ENCODE data around the gene DMBT1. TPM values are rescaled to one million over a fixed set of nuclear protein-coding genes. Genes with fewer than 3 reads are reported as not detected.

DMBT1 gene
- total RNA-seq, 1 donor from 2014 or later = not detected

- intact Hi-C loops (cut with micrococcal nuclease) = loop anchor here (5.0 kb wide), 1 partner anchor 911 kb away; no protein-coding TSS in a partner anchor
- H3K36me3 Mint-ChIP-seq (ENCODE audit: low read depth) = no peaks in the 10 kb centered on the region
- H3K27ac Mint-ChIP-seq = no peak overlapping the region
- no peaks in the 10 kb centered on the region for H3K9me3 Mint-ChIP-seq
- H3K27me3 Mint-ChIP-seq (ENCODE audit: low read depth) = no peaks in the 10 kb centered on the region
- H3K4me3 Mint-ChIP-seq (ENCODE audit: low read depth) = no peak overlapping the region
- H3K4me1 Mint-ChIP-seq (ENCODE audit: low read depth) = no peaks in the 10 kb centered on the region
- no peak for DNase-seq (ENCODE audit: low spot score)
These were observed 86.2 kb downstream of the DMBT1 start for GRCh38 chr10:122646511-122647382.

GRCh38 chr10:122647383-122647968 is 86.9 kb downstream of the DMBT1 start:
- H3K9me3 Mint-ChIP-seq = no peaks in the 10 kb centered on the region
- no peak overlapping the region for H3K27ac Mint-ChIP-seq
- H3K27me3 Mint-ChIP-seq (ENCODE audit: low read depth) = no peaks in the 10 kb centered on the region
- intact Hi-C loops (cut with micrococcal nuclease) = loop anchor here (5.0 kb wide), 1 partner anchor 910 kb away; no protein-coding TSS in a partner anchor
- DNase-seq (ENCODE audit: low spot score) = no peak
- no peaks in the 10 kb centered on the region for H3K36me3 Mint-ChIP-seq (ENCODE audit: low read depth)
- no peaks in the 10 kb centered on the region for H3K4me1 Mint-ChIP-seq (ENCODE audit: low read depth)
- no peak overlapping the region for H3K4me3 Mint-ChIP-seq (ENCODE audit: low read depth)

- H3K27ac Mint-ChIP-seq = no peak overlapping the region
- H3K4me3 Mint-ChIP-seq (ENCODE audit: low read depth) = no peak overlapping the region
- no peak for DNase-seq (ENCODE audit: low spot score)
- no peaks in the 10 kb centered on the region for H3K4me1 Mint-ChIP-seq (ENCODE audit: low read depth)
- peaks cover 8% of the 10 kb centered on the region for H3K27me3 Mint-ChIP-seq (ENCODE audit: low read depth)
- intact Hi-C loops (cut with micrococcal nuclease) = loop anchor here (5.0 kb wide), 1 partner anchor 908 kb away; no protein-coding TSS in a partner anchor
- no peaks in the 10 kb centered on the region for H3K9me3 Mint-ChIP-seq
- no peaks in the 10 kb centered on the region for H3K36me3 Mint-ChIP-seq (ENCODE audit: low read depth)
These were observed 88.3 kb downstream of the DMBT1 start for GRCh38 chr10:122648599-122649428.

- Mint-ChIP-seq H3K27ac (no peak overlapping the region), H3K4me1 (ENCODE audit: low read depth) (no peaks in the 10 kb centered on the region), H3K27me3 (ENCODE audit: low read depth) (peaks cover 9% of the 10 kb centered on the region), H3K36me3 (ENCODE audit: low read depth) (no peaks in the 10 kb centered on the region), H3K4me3 (ENCODE audit: low read depth) (no peak overlapping the region), H3K9me3 (no peaks in the 10 kb centered on the region)
- intact Hi-C loops (cut with micrococcal nuclease) = loop anchor here (5.0 kb wide), 1 partner anchor 907 kb away; no protein-coding TSS in a partner anchor
- no peak for DNase-seq (ENCODE audit: low spot score)
These were observed 89.3 kb downstream of the DMBT1 start for GRCh38 chr10:122649903-122650302.

- H3K27ac Mint-ChIP-seq = no peak overlapping the region
These were observed 89.8 kb downstream of the DMBT1 start for GRCh38 chr10:122650331-122650730.

GRCh38 chr10:122655524-122656307 is 95.2 kb downstream of the DMBT1 start:
- H3K9me3 Mint-ChIP-seq = no peaks in the 10 kb centered on the region
- DNase-seq (ENCODE audit: low spot score) = no peak
- H3K27me3 Mint-ChIP-seq (ENCODE audit: low read depth) = peaks cover 9% of the 10 kb centered on the region
- H3K4me3 Mint-ChIP-seq (ENCODE audit: low read depth) = no peak overlapping the region
- no peaks in the 10 kb centered on the region for H3K4me1 Mint-ChIP-seq (ENCODE audit: low read depth)
- no peak overlapping the region for H3K27ac Mint-ChIP-seq
- intact Hi-C loops (cut with micrococcal nuclease) = no loop called here
- no peaks in the 10 kb centered on the region for H3K36me3 Mint-ChIP-seq (ENCODE audit: low read depth)

More at GRCh38 chr10:122650331-122650730, 89.8 kb downstream of the DMBT1 start:
- Mint-ChIP-seq H3K36me3 (ENCODE audit: low read depth) (no peaks in the 10 kb centered on the region), H3K9me3 (no peaks in the 10 kb centered on the region), H3K27me3 (ENCODE audit: low read depth) (peaks cover 9% of the 10 kb centered on the region), H3K4me1 (ENCODE audit: low read depth) (no peaks in the 10 kb centered on the region), H3K4me3 (ENCODE audit: low read depth) (no peak overlapping the region)
- intact Hi-C loops (cut with micrococcal nuclease) = no loop called here
- no peak for DNase-seq (ENCODE audit: low spot score)

GRCh38 chr10:122656308-122656705 is 95.8 kb downstream of the DMBT1 start:
- peaks cover 9% of the 10 kb centered on the region for H3K27me3 Mint-ChIP-seq (ENCODE audit: low read depth)
- H3K36me3 Mint-ChIP-seq (ENCODE audit: low read depth) = no peaks in the 10 kb centered on the region
- no peak overlapping the region for H3K4me3 Mint-ChIP-seq (ENCODE audit: low read depth)
- H3K27ac Mint-ChIP-seq = no peak overlapping the region
- intact Hi-C loops (cut with micrococcal nuclease) = no loop called here
- no peaks in the 10 kb centered on the region for H3K4me1 Mint-ChIP-seq (ENCODE audit: low read depth)
- no peaks in the 10 kb centered on the region for H3K9me3 Mint-ChIP-seq
- DNase-seq (ENCODE audit: low spot score) = no peak

GRCh38 chr10:122656741-122657140 is 96.2 kb downstream of the DMBT1 start:
- no peaks in the 10 kb centered on the region for H3K36me3 Mint-ChIP-seq (ENCODE audit: low read depth)
- peaks cover 9% of the 10 kb centered on the region for H3K27me3 Mint-ChIP-seq (ENCODE audit: low read depth)
- no peaks in the 10 kb centered on the region for H3K9me3 Mint-ChIP-seq
- no peak for DNase-seq (ENCODE audit: low spot score)
- H3K4me1 Mint-ChIP-seq (ENCODE audit: low read depth) = no peaks in the 10 kb centered on the region
- H3K27ac Mint-ChIP-seq = no peak overlapping the region
- no peak overlapping the region for H3K4me3 Mint-ChIP-seq (ENCODE audit: low read depth)
- intact Hi-C loops (cut with micrococcal nuclease) = no loop called here

GRCh38 chr10:122657255-122657654 is 96.7 kb downstream of the DMBT1 start:
- no peak for DNase-seq (ENCODE audit: low spot score)
- Mint-ChIP-seq H3K27ac (no peak overlapping the region), H3K4me1 (ENCODE audit: low read depth) (no peaks in the 10 kb centered on the region), H3K9me3 (no peaks in the 10 kb centered on the region), H3K27me3 (ENCODE audit: low read depth) (peaks cover 9% of the 10 kb centered on the region), H3K36me3 (ENCODE audit: low read depth) (no peaks in the 10 kb centered on the region), H3K4me3 (ENCODE audit: low read depth) (no peak overlapping the region)
- intact Hi-C loops (cut with micrococcal nuclease) = no loop called here

- intact Hi-C loops (cut with micrococcal nuclease) = no loop called here
- no peaks in the 10 kb centered on the region for H3K36me3 Mint-ChIP-seq (ENCODE audit: low read depth)
- H3K9me3 Mint-ChIP-seq = no peaks in the 10 kb centered on the region
- H3K27me3 Mint-ChIP-seq (ENCODE audit: low read depth) = peaks cover 9% of the 10 kb centered on the region
- no peaks in the 10 kb centered on the region for H3K4me1 Mint-ChIP-seq (ENCODE audit: low read depth)
- no peak overlapping the region for H3K27ac Mint-ChIP-seq
- no peak for DNase-seq (ENCODE audit: low spot score)
- H3K4me3 Mint-ChIP-seq (ENCODE audit: low read depth) = no peak overlapping the region
These were observed 97.2 kb downstream of the DMBT1 start for GRCh38 chr10:122657729-122658128.

GRCh38 chr10:122658356-122659049 is 97.9 kb downstream of the DMBT1 start:
- H3K4me3 Mint-ChIP-seq (ENCODE audit: low read depth) = no peak overlapping the region
- H3K36me3 Mint-ChIP-seq (ENCODE audit: low read depth) = no peaks in the 10 kb centered on the region
- no peaks in the 10 kb centered on the region for H3K9me3 Mint-ChIP-seq
- DNase-seq (ENCODE audit: low spot score) = no peak
- no peak overlapping the region for H3K27ac Mint-ChIP-seq
- H3K27me3 Mint-ChIP-seq (ENCODE audit: low read depth) = peaks cover 2% of the 10 kb centered on the region
- H3K4me1 Mint-ChIP-seq (ENCODE audit: low read depth) = no peaks in the 10 kb centered on the region
- intact Hi-C loops (cut with micrococcal nuclease) = no loop called here

- Mint-ChIP-seq H3K36me3 (ENCODE audit: low read depth) (no peaks in the 10 kb centered on the region), H3K4me1 (ENCODE audit: low read depth) (no peaks in the 10 kb centered on the region), H3K4me3 (ENCODE audit: low read depth) (no peak overlapping the region), H3K27ac (no peak overlapping the region), H3K27me3 (ENCODE audit: low read depth) (no peaks in the 10 kb centered on the region), H3K9me3 (no peaks in the 10 kb centered on the region)
- no peak for DNase-seq (ENCODE audit: low spot score)
- intact Hi-C loops (cut with micrococcal nuclease) = no loop called here
These were observed 98.6 kb downstream of the DMBT1 start for GRCh38 chr10:122659126-122659525.
